ENCODE measurements around the gene NKAIN1.

DNA sequence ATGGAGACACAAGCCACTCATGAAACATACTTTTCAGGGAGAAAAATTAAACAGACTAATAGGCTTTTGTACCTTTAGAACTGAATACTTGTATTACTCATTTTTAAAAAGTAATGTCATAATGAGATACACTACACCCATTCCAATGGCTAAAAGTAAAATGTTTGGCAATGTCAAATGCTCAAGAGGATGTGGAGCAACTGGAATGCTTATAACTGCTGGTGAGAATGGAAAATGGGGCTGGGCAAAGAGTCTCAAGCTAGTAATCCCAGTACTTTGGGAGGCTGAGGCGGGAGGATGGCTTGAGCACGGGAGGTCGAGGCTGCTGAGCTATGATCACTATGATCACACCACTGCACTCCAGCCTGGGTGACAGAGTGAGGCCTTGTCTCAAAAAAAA is 86.3 kb downstream of the NKAIN1 start:
- TF ChIP-seq POLR2A (IDR thresholded peaks at IDR 0.05; ENCODE audit: low read depth, low read length) (no peak), GATA2 (IDR thresholded peaks at IDR 0.05; ENCODE audit: insufficient read depth, insufficient read length, low read depth, low read length) (no peak), MYC (IDR thresholded peaks at IDR 0.05; ENCODE audit: low read depth, low read length) (no peak), JUN (IDR thresholded peaks at IDR 0.05; ENCODE audit: borderline replicate concordance, insufficient read depth, insufficient read length, low read depth) (no peak), POLR2AphosphoS5 (IDR thresholded peaks at IDR 0.05; ENCODE audit: insufficient read depth, low read depth, low read length) (no peak), EZH2 (IDR thresholded peaks at IDR 0.05; ENCODE audit: borderline replicate concordance, low read depth, low read length, severe bottlenecking) (no peak)
- TF ChIP-seq, protein P1, sequence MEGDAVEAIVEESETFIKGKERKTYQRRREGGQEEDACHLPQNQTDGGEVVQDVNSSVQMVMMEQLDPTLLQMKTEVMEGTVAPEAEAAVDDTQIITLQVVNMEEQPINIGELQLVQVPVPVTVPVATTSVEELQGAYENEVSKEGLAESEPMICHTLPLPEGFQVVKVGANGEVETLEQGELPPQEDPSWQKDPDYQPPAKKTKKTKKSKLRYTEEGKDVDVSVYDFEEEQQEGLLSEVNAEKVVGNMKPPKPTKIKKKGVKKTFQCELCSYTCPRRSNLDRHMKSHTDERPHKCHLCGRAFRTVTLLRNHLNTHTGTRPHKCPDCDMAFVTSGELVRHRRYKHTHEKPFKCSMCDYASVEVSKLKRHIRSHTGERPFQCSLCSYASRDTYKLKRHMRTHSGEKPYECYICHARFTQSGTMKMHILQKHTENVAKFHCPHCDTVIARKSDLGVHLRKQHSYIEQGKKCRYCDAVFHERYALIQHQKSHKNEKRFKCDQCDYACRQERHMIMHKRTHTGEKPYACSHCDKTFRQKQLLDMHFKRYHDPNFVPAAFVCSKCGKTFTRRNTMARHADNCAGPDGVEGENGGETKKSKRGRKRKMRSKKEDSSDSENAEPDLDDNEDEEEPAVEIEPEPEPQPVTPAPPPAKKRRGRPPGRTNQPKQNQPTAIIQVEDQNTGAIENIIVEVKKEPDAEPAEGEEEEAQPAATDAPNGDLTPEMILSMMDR (IDR thresholded peaks at IDR 0.05; ENCODE audit: extremely low read depth in 1 of 2, insufficient read depth in 1 of 2, low read depth in 1 of 2, low read length in 2 of 2), result no peak
- TF ChIP-seq, protein P2, sequence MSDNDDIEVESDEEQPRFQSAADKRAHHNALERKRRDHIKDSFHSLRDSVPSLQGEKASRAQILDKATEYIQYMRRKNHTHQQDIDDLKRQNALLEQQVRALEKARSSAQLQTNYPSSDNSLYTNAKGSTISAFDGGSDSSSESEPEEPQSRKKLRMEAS (IDR thresholded peaks at IDR 0.05; ENCODE audit: insufficient read depth, insufficient read length), result no peak
